Liver (tissue), 9 donors: Measurements from ENCODE around the gene BMP10. TPM values are rescaled to one million over a fixed set of nuclear protein-coding genes. Genes with fewer than 3 reads are reported as not detected.

Experiments
- DNase-seq: peaks from one replicate; pipeline ENCODE4 v3.0.0-alpha.2; 2017; ENCODE audit warnings: low spot score
- H3K27ac ChIP-seq, 2 donors: one replicate each; pipeline ENCODE4 v1.7.0; 2013; ENCODE audit warnings: inconsistent platforms in 2 of 2, low read length in 2 of 2, control low read depth in 1 of 2, low read depth in 1 of 2, mild to moderate bottlenecking in 1 of 2
- H3K27me3 ChIP-seq, 4 donors: one replicate each; pipeline versions ENCODE4 v1.6.1 to v1.7.0; 2013; ENCODE audit warnings: low read length in 3 of 4, inconsistent platforms in 1 of 4, mild to moderate bottlenecking in 1 of 4, moderate library complexity in 1 of 4; ENCODE audit not compliant: control insufficient read depth in 4 of 4, insufficient read depth in 4 of 4
- H3K36me3 ChIP-seq, 4 donors: one replicate each; pipeline versions ENCODE4 v1.6.1 to v1.7.0; 2013; ENCODE audit warnings: low read length in 3 of 4, mild to moderate bottlenecking in 3 of 4, low read depth in 1 of 4, moderate library complexity in 1 of 4; ENCODE audit not compliant: control insufficient read depth in 4 of 4, insufficient read depth in 3 of 4
- H3K4me1 ChIP-seq, 4 donors: one replicate each; pipeline versions ENCODE4 v1.6.1 to v1.7.0; 2013; ENCODE audit warnings: low read length in 3 of 4, mild to moderate bottlenecking in 3 of 4, moderate library complexity in 1 of 4; ENCODE audit not compliant: control insufficient read depth in 4 of 4, insufficient read depth in 4 of 4
- H3K4me3 ChIP-seq, 3 donors: one replicate each; pipeline versions ENCODE4 v1.6.1 to v1.7.0; 2013; ENCODE audit warnings: low read length in 3 of 3, control low read depth in 1 of 3, low read depth in 1 of 3, mild to moderate bottlenecking in 1 of 3
- H3K9ac ChIP-seq, 2 donors: one replicate each; pipeline ENCODE4 v1.7.0; 2013; ENCODE audit warnings: low read length in 2 of 2, mild to moderate bottlenecking in 2 of 2, moderate library complexity in 2 of 2, control low read depth in 1 of 2, low read depth in 1 of 2
- H3K9me3 ChIP-seq, 4 donors: one replicate each; pipeline versions ENCODE4 v1.6.1 to v1.7.0; 2013; ENCODE audit warnings: low read length in 3 of 4; ENCODE audit not compliant: control insufficient read depth in 4 of 4
- EGR1 ChIP-seq, 2 donors: IDR thresholded peaks; 2 replicates each; pipeline ENCODE4 v1.6.1; 2016 to 2018; ENCODE audit warnings: antibody characterized with exemption in 2 of 2, low read depth in 2 of 2
- FOXA1 ChIP-seq: IDR thresholded peaks from 2 replicates; pipeline ENCODE4 v1.6.1; 2016; ENCODE audit warnings: antibody characterized with exemption
- FOXA2 ChIP-seq: IDR thresholded peaks from 2 replicates; pipeline ENCODE4 v1.6.1; 2016; ENCODE audit warnings: antibody characterized with exemption
- GABPA ChIP-seq, 2 donors: IDR thresholded peaks in 1 of 2; conservative IDR thresholded peaks in 1 of 2; 2 replicates each; pipeline ENCODE4 v1.6.1; 2016; ENCODE audit warnings: antibody characterized with exemption in 2 of 2, mild to moderate bottlenecking in 1 of 2, moderate library complexity in 1 of 2
- HNF4A ChIP-seq, 2 donors: conservative IDR thresholded peaks; 2 replicates each; pipeline ENCODE4 v1.6.1; 2016; ENCODE audit warnings: antibody characterized with exemption in 2 of 2, mild to moderate bottlenecking in 2 of 2
- HNF4G ChIP-seq: IDR thresholded peaks from 2 replicates; pipeline ENCODE4 v1.6.1; 2016; ENCODE audit warnings: antibody characterized with exemption
- JUND ChIP-seq, 2 donors: IDR thresholded peaks; 2 replicates each; pipeline ENCODE4 v1.6.1; 2016; ENCODE audit warnings: antibody characterized with exemption in 2 of 2
- NR2F2 ChIP-seq: IDR thresholded peaks from 2 replicates; pipeline ENCODE4 v1.6.1; 2016; ENCODE audit warnings: antibody characterized with exemption
- RAD21 ChIP-seq, 2 donors: IDR thresholded peaks; 2 replicates each; pipeline ENCODE4 v1.6.1; 2016; ENCODE audit warnings: antibody characterized with exemption in 2 of 2, mild to moderate bottlenecking in 2 of 2
- RXRA ChIP-seq, 2 donors: IDR thresholded peaks; 2 replicates each; pipeline ENCODE4 v1.6.1; 2017 to 2018; ENCODE audit warnings: antibody characterized with exemption in 2 of 2, mild to moderate bottlenecking in 1 of 2
- SP1 ChIP-seq: IDR thresholded peaks from 2 replicates; pipeline ENCODE4 v1.6.1; 2018; ENCODE audit warnings: antibody characterized with exemption, mild to moderate bottlenecking
- TAF1 ChIP-seq: conservative IDR thresholded peaks from 2 replicates; pipeline ENCODE4 v1.6.1; 2016; ENCODE audit warnings: antibody characterized with exemption, mild to moderate bottlenecking
- YY1 ChIP-seq: IDR thresholded peaks from 2 replicates; pipeline ENCODE4 v1.6.1; 2016; ENCODE audit warnings: antibody characterized with exemption, mild to moderate bottlenecking
- WGBS: extraction: QIAGEN DNeasy Blood & Tissue Kit; methylation state at CpG from one replicate; pipeline ENCODE4 v1.1.7; 2013; 5-methylcytosine and 5-hydroxymethylcytosine counted together
- polyA plus RNA-seq, 2 donors: library from polyadenylated mRNA; stranded (reverse) in 1 of 2; unstranded in 1 of 2; fragments of 200-250 nt in 1 of 2; fragments of >200 nt in 1 of 2; fragmentation: Nextera tagmentation in 1 of 2; extraction: Ambion mirVana in 1 of 2; gene quantifications; one replicate each; pipeline versions ENCODE4 v1.2.1 to v1.2.3, GENCODE V29; 2013 to 2015
- total RNA-seq, 2 donors: library from RNA; depleted of rRNA; stranded (reverse); fragments of >200 nt; gene quantifications; one replicate each; pipeline ENCODE4 v1.2.3, GENCODE V29; 2014
- TF ChIP-seq, protein P1 (sequence below): IDR thresholded peaks from 2 replicates; pipeline ENCODE4 v1.6.1; 2016; ENCODE audit warnings: antibody characterized with exemption
- TF ChIP-seq, protein P2 (sequence below): IDR thresholded peaks from 2 replicates; pipeline ENCODE4 v1.6.1; 2016; ENCODE audit warnings: antibody characterized with exemption
- TF ChIP-seq, protein P3 (sequence below): fragments of 150-350 bp; IDR thresholded peaks from 2 replicates; pipeline ENCODE4 v1.5.1; 2017; ENCODE audit warnings: improper control_type of control experiment, low read depth, low read length; ENCODE audit not compliant: missing input control
- TF ChIP-seq, protein P4 (sequence below): IDR thresholded peaks from 2 replicates; pipeline ENCODE4 v1.6.1; 2016; ENCODE audit warnings: antibody characterized with exemption, mild to moderate bottlenecking
- TF ChIP-seq, protein P5 (sequence below): IDR thresholded peaks from 2 replicates; pipeline ENCODE4 v1.6.1; 2016; ENCODE audit warnings: antibody characterized with exemption
- donor health status: healthy.
- donor health status: healthy.
- donor health status: healthy.
- donor health status: healthy.
- donor health status: healthy.

BMP10 gene
- total and polyA plus RNA-seq, 4 donors: 0.39 to 10.0 (median 8.7) TPM

DNA sequence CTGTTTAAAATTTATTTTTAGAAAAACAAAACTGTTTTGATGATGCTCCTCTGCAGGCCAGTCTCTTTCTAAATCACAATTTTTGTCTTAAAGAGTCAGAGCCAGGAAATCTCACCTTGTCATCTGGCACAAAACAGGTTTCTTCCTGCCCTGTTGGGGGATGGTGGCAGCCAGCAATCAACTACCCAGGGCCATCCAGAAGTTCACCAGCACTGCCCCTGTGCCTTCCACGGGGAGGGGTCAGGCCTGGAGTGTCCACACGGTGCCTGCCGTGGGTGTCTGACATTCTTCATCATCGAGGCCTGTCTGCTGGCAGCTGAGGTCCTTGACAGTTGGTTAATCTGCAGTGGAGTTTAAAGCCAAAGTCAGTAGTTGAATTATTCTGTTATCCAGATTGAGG is 40.0 kb upstream of the BMP10 start:
- H3K27ac ChIP-seq: no peak overlapping the region
- peaks cover 0 to 10% (median 4%) of the 10 kb centered on the region in 4 donors for H3K4me1 ChIP-seq
- DNase-seq: no peak
- H3K9me3 ChIP-seq: no peaks in the 10 kb centered on the region
- H3K27me3 ChIP-seq: no peaks in the 10 kb centered on the region
- no peak overlapping the region for H3K9ac ChIP-seq
- H3K36me3 ChIP-seq: no peaks in the 10 kb centered on the region
- WGBS: 75% methylated on average over 4 of the region's 4 CpGs
- TF ChIP-seq, protein P1, sequence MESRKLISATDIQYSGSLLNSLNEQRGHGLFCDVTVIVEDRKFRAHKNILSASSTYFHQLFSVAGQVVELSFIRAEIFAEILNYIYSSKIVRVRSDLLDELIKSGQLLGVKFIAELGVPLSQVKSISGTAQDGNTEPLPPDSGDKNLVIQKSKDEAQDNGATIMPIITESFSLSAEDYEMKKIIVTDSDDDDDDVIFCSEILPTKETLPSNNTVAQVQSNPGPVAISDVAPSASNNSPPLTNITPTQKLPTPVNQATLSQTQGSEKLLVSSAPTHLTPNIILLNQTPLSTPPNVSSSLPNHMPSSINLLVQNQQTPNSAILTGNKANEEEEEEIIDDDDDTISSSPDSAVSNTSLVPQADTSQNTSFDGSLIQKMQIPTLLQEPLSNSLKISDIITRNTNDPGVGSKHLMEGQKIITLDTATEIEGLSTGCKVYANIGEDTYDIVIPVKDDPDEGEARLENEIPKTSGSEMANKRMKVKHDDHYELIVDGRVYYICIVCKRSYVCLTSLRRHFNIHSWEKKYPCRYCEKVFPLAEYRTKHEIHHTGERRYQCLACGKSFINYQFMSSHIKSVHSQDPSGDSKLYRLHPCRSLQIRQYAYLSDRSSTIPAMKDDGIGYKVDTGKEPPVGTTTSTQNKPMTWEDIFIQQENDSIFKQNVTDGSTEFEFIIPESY: no peak
- TF ChIP-seq GABPA (IDR thresholded peaks at IDR 0.05 in 1 of 2, conservative IDR thresholded peaks at IDR 0.05 in 1 of 2) (no peak), HNF4G (no peak), HNF4A (conservative IDR thresholded peaks at IDR 0.05) (no peak), YY1 (no peak), RXRA (IDR thresholded peaks at IDR 0.05) (no peak), TAF1 (no peak), JUND (IDR thresholded peaks at IDR 0.05) (no peak), FOXA2 (no peak)
- TF ChIP-seq, protein P2, sequence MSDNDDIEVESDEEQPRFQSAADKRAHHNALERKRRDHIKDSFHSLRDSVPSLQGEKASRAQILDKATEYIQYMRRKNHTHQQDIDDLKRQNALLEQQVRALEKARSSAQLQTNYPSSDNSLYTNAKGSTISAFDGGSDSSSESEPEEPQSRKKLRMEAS: no peak
- no peak overlapping the region for H3K4me3 ChIP-seq

DNA sequence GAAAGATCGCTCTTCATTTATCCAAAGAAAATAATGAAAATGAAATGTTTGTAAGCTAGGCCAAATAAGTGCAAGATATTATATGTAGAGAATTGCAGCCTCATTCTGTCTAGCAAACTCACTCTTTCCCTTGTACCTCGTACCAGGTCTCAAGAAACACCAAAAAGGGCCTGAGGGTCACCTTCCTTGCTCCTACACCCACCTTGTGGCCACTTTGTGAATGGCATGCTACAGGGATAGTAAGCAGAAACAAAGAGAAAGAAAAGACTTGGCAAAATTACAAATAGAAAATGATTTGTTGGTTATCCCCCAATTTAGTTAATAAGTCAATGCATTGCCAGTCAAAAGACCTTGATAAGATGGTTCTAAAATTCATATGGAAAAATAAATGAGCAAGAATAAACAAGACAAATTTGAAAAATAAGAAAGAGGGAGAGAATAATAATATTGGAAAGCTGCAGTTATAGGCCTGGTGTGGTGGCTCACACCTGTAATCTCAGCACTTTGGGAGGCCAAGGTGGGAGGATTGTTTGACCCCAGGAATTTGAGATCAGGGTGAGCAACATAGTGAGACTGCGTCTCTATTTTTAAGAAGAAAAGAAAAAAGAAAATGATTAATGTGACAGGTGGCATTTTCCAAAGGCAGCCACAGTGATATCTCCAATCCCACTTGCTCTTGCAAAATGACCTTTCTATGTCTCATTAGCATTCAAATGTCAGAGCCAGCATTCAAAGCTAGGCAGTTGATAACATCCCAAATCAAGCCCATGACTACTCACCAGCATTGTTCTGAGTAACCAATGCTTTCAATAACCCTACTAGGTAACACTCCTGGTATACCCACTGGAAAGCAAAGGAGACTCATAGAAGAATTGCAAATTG is 38.8 kb upstream of the BMP10 start:
- no peaks in the 10 kb centered on the region for H3K27me3 ChIP-seq
- TF ChIP-seq GABPA (IDR thresholded peaks at IDR 0.05 in 1 of 2, conservative IDR thresholded peaks at IDR 0.05 in 1 of 2) (no peak), YY1 (no peak), RXRA (IDR thresholded peaks at IDR 0.05) (no peak), NR2F2 (peak; percentile 30), JUND (IDR thresholded peaks at IDR 0.05) (no peak), HNF4G (no peak), FOXA1 (no peak), HNF4A (conservative IDR thresholded peaks at IDR 0.05) (peak in 1 of 2 donors; percentile 21), EGR1 (IDR thresholded peaks at IDR 0.05; ENCODE audit: low read depth in 2 of 2) (no peak), RAD21 (IDR thresholded peaks at IDR 0.05) (peak; percentile 86 to 91), SP1 (no peak), TAF1 (no peak), FOXA2 (no peak)
- TF ChIP-seq, protein P3, sequence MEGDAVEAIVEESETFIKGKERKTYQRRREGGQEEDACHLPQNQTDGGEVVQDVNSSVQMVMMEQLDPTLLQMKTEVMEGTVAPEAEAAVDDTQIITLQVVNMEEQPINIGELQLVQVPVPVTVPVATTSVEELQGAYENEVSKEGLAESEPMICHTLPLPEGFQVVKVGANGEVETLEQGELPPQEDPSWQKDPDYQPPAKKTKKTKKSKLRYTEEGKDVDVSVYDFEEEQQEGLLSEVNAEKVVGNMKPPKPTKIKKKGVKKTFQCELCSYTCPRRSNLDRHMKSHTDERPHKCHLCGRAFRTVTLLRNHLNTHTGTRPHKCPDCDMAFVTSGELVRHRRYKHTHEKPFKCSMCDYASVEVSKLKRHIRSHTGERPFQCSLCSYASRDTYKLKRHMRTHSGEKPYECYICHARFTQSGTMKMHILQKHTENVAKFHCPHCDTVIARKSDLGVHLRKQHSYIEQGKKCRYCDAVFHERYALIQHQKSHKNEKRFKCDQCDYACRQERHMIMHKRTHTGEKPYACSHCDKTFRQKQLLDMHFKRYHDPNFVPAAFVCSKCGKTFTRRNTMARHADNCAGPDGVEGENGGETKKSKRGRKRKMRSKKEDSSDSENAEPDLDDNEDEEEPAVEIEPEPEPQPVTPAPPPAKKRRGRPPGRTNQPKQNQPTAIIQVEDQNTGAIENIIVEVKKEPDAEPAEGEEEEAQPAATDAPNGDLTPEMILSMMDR: peak; percentile 88
- TF ChIP-seq, protein P2: no peak
- TF ChIP-seq, protein P4, sequence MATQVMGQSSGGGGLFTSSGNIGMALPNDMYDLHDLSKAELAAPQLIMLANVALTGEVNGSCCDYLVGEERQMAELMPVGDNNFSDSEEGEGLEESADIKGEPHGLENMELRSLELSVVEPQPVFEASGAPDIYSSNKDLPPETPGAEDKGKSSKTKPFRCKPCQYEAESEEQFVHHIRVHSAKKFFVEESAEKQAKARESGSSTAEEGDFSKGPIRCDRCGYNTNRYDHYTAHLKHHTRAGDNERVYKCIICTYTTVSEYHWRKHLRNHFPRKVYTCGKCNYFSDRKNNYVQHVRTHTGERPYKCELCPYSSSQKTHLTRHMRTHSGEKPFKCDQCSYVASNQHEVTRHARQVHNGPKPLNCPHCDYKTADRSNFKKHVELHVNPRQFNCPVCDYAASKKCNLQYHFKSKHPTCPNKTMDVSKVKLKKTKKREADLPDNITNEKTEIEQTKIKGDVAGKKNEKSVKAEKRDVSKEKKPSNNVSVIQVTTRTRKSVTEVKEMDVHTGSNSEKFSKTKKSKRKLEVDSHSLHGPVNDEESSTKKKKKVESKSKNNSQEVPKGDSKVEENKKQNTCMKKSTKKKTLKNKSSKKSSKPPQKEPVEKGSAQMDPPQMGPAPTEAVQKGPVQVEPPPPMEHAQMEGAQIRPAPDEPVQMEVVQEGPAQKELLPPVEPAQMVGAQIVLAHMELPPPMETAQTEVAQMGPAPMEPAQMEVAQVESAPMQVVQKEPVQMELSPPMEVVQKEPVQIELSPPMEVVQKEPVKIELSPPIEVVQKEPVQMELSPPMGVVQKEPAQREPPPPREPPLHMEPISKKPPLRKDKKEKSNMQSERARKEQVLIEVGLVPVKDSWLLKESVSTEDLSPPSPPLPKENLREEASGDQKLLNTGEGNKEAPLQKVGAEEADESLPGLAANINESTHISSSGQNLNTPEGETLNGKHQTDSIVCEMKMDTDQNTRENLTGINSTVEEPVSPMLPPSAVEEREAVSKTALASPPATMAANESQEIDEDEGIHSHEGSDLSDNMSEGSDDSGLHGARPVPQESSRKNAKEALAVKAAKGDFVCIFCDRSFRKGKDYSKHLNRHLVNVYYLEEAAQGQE: no peak
- TF ChIP-seq, protein P1: no peak
- TF ChIP-seq, protein P5, sequence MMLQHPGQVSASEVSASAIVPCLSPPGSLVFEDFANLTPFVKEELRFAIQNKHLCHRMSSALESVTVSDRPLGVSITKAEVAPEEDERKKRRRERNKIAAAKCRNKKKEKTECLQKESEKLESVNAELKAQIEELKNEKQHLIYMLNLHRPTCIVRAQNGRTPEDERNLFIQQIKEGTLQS: no peak
- no peaks in the 10 kb centered on the region for H3K36me3 ChIP-seq
- DNase-seq: peak; percentile 76
- 77% methylated on average over 3 of the region's 3 CpGs for WGBS
- H3K27ac ChIP-seq: no peak overlapping the region
- peaks cover 0 to 9% (median 2%) of the 10 kb centered on the region in 4 donors for H3K4me1 ChIP-seq
- H3K9me3 ChIP-seq: no peaks in the 10 kb centered on the region
- H3K4me3 ChIP-seq: no peak overlapping the region
- no peak overlapping the region for H3K9ac ChIP-seq
